PC-3 (cell line): Measurements from ENCODE around the gene PANK1.

Experiments
- EZH2phosphoT487 ChIP-seq: fragments of 300-600 bp; sonication (generic); IDR thresholded peaks from 2 replicates; pipeline ENCODE4 v1.6.1; 2018; ENCODE audit warnings: mild to moderate bottlenecking, antibody characterized with exemption, low read length, borderline replicate concordance
- TF ChIP-seq, protein P1 (sequence below): fragments of 300-600 bp; sonication (generic); conservative IDR thresholded peaks from 2 replicates; pipeline ENCODE4 v1.5.1; 2017; ENCODE audit warnings: antibody characterized with exemption, low read depth, mild to moderate bottlenecking, low read length

DNA sequence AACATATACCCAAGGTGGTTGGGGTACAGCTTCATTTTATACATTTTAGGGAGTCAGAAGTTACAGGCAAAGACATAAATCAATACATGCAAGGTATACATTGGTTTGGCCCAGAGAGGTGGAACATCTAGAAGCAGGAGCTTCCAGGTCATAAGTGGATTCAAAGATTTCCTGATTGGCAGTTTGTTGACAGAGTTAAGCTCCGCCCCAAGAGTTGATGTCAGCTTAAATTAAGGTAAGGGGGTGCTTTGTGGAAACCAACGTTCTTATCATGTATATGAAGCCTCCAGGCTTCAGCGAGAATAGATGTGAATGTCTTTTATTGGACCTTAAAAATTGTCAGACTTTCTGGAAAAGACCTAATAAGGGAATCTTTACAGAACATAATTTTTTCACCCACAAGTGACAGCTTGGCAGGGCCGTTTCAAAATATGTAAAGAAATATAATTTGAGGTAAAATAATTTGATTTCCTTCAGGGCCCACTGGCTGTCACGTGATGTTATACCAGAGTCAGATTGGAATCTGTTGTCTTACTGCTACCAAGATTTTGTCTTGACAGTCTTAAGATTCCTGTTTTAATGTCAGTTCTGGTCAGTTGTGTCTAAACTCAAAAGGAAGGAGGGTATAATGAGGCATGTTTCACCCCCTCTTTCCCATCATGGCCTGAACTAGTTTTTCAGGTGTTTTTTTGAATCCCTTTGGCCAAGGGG lies 6.3 kb upstream of the PANK1 start:
- TF ChIP-seq, protein P1, sequence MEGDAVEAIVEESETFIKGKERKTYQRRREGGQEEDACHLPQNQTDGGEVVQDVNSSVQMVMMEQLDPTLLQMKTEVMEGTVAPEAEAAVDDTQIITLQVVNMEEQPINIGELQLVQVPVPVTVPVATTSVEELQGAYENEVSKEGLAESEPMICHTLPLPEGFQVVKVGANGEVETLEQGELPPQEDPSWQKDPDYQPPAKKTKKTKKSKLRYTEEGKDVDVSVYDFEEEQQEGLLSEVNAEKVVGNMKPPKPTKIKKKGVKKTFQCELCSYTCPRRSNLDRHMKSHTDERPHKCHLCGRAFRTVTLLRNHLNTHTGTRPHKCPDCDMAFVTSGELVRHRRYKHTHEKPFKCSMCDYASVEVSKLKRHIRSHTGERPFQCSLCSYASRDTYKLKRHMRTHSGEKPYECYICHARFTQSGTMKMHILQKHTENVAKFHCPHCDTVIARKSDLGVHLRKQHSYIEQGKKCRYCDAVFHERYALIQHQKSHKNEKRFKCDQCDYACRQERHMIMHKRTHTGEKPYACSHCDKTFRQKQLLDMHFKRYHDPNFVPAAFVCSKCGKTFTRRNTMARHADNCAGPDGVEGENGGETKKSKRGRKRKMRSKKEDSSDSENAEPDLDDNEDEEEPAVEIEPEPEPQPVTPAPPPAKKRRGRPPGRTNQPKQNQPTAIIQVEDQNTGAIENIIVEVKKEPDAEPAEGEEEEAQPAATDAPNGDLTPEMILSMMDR, result no peak
- no peak for TF ChIP-seq EZH2phosphoT487
